Thymus (tissue), 11 donors: ENCODE data around the gene CPEB4. TPM values are rescaled to one million over a fixed set of nuclear protein-coding genes. Genes with fewer than 3 reads are reported as not detected.
A peak's percentile ranks its signal among the peaks of the same experiment; 100 is the strongest.

Experiments
- DNase-seq, 9 donors: peaks; one replicate each; pipeline ENCODE4 v3.0.0-alpha.2; 2013; ENCODE audit warnings: low spot score in 9 of 9, low read depth in 6 of 9, missing footprints in 1 of 9
- H3K27ac ChIP-seq, 2 donors: one replicate each; pipeline ENCODE4 v1.5.1; 2013; ENCODE audit warnings: control low read depth in 1 of 2, low read depth in 1 of 2, low read length in 1 of 2, mild to moderate bottlenecking in 1 of 2, moderate library complexity in 1 of 2
- H3K27me3 ChIP-seq, 2 donors: one replicate each; pipeline ENCODE4 v1.5.1; 2013; ENCODE audit warnings: low read length in 1 of 2; ENCODE audit not compliant: control insufficient read depth in 2 of 2, insufficient read depth in 1 of 2
- H3K36me3 ChIP-seq, 2 donors: one replicate each; pipeline ENCODE4 v1.5.1; 2013; ENCODE audit warnings: low read length in 1 of 2, mild to moderate bottlenecking in 1 of 2, moderate library complexity in 1 of 2; ENCODE audit not compliant: control insufficient read depth in 2 of 2, insufficient read depth in 2 of 2
- H3K4me1 ChIP-seq, 2 donors: one replicate each; pipeline ENCODE4 v1.5.1; 2013; ENCODE audit warnings: low read length in 2 of 2; ENCODE audit not compliant: control insufficient read depth in 2 of 2, insufficient read depth in 2 of 2
- H3K4me3 ChIP-seq, 2 donors: one replicate each; pipeline ENCODE4 v1.5.1; 2013; ENCODE audit warnings: low read length in 2 of 2, control low read depth in 1 of 2, mild to moderate bottlenecking in 1 of 2
- H3K9me3 ChIP-seq, 2 donors: one replicate each; pipeline ENCODE4 v1.5.1; 2013; ENCODE audit warnings: low read length in 1 of 2, mild to moderate bottlenecking in 1 of 2; ENCODE audit not compliant: control insufficient read depth in 2 of 2, insufficient read depth in 1 of 2
- WGBS: extraction: QIAGEN DNeasy Blood & Tissue Kit; methylation state at CpG from one replicate; pipeline ENCODE4 v1.1.7; 2013; 5-methylcytosine and 5-hydroxymethylcytosine counted together
- polyA plus RNA-seq: library from polyadenylated mRNA; stranded (reverse); fragments of 200-250 nt; gene quantifications from one replicate; pipeline ENCODE4 v1.2.3, GENCODE V29; 2013
- total RNA-seq: library from RNA; stranded (reverse); fragments of 120-200 nt; gene quantifications from one replicate; pipeline ENCODE4 v1.2.4, GENCODE V29; 2013
- donor health status: healthy.

CPEB4 gene
- total and polyA plus RNA-seq, 2 donors, result 5.8 to 8.3 TPM

DNA sequence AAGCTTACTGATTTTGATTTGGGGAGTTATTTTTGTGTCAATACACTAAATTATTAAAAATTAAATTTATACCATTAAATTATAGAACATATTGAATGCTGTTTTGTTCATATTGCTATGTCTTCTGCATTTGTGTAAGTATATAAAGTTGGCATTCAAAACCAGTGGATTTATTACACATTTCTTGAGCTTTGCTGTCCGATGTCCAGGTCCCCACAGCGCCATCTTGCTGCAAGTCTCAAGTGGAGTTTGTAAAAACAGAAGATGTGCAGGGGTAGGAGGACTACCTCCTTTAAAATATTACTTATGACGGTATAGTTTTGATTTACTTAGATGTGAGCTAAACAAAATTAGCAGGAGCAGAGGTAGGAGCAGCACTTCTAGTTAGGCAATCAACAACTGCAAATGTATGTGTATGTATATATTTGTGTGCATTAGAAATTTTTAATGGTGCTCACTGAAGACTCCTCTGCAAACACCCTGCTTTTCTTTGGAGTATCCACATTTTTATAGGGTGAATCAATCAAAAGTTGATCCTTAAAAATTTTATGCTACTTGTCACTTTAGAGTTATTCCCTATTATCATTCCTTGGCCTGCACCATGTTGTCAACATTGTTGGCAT, 37.4 kb downstream of the CPEB4 start:
- H3K4me3 ChIP-seq, result no peak overlapping the region
- WGBS, result 33% methylated on average over 3 of the region's 3 CpGs
- no peak overlapping the region for H3K27ac ChIP-seq
- DNase-seq, result peak in 8 of 9 donors; percentile 8 to 63 (median 28)
- H3K4me1 ChIP-seq, result no peaks in the 10 kb centered on the region
- peaks cover 0 to 3% of the 10 kb centered on the region in 2 donors for H3K36me3 ChIP-seq
- no peaks in the 10 kb centered on the region for H3K27me3 ChIP-seq
- H3K9me3 ChIP-seq, result no peaks in the 10 kb centered on the region

GRCh38 chr5:173926359-173926758, 38.2 kb downstream of the CPEB4 start:
- over 99% methylated on average over 2 of the region's 2 CpGs for WGBS
- DNase-seq, result no peak
- H3K27ac ChIP-seq, result no peak overlapping the region

DNA sequence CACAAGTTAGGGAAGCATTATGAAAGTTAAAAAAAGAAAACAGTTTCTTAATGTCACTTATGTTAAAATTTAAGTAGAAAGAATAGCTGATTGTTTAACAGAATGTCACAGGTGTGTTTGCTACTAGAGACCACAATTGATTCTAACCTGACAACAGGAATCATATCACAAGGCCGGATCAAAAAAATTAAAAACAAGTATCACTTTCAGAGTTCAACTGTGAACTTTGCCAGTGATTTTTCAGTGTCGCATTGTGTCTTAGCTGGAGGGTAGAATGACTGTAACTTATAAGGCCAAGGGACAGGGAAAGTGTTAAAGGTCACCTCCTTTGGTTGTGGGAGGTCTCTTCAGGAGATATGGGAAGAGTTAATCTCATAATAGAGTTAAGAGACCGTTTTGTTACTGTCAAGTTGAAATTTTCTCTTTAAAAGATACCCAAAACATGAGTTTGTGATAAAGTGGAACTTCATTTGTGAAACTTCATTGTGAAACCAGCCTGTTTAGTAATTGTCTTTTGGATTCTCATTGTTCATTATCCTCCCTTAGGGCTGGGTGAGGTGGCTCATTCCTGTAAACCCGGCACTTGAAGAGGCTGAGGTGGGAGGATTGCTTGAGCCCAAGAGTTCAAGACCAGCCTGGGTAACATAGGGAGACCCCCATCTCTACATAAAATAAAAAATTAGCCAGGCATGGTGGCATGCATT, 40.9 kb downstream of the CPEB4 start:
- Histone ChIP-seq H3K4me3 (no peak overlapping the region), H3K27ac (no peak overlapping the region)

More at GRCh38 chr5:173926359-173926758, 38.2 kb downstream of the CPEB4 start:
- Histone ChIP-seq H3K4me1 (no peaks in the 10 kb centered on the region), H3K27me3 (no peaks in the 10 kb centered on the region), H3K9me3 (no peaks in the 10 kb centered on the region), H3K36me3 (peaks cover 0 to 3% of the 10 kb centered on the region in 2 donors), H3K4me3 (no peak overlapping the region)

GRCh38 chr5:173932695-173933139, 44.6 kb downstream of the CPEB4 start:
- Histone ChIP-seq H3K4me1 (no peaks in the 10 kb centered on the region), H3K4me3 (no peak overlapping the region), H3K27ac (no peak overlapping the region), H3K9me3 (no peaks in the 10 kb centered on the region), H3K27me3 (no peaks in the 10 kb centered on the region), H3K36me3 (no peaks in the 10 kb centered on the region)
- no peak for DNase-seq
- 99% methylated on average over 2 of the region's 2 CpGs for WGBS

More for the DNA sequence above, 40.9 kb downstream of the CPEB4 start:
- no peaks in the 10 kb centered on the region for H3K36me3 ChIP-seq
- WGBS, result 95% methylated on average over 4 of the region's 4 CpGs
- no peaks in the 10 kb centered on the region for H3K27me3 ChIP-seq
- no peak for DNase-seq
- H3K4me1 ChIP-seq, result no peaks in the 10 kb centered on the region
- no peaks in the 10 kb centered on the region for H3K9me3 ChIP-seq

GRCh38 chr5:173933901-173934300, 45.8 kb downstream of the CPEB4 start:
- H3K4me1 ChIP-seq, result no peaks in the 10 kb centered on the region
- no peaks in the 10 kb centered on the region for H3K36me3 ChIP-seq
- H3K9me3 ChIP-seq, result no peaks in the 10 kb centered on the region
- DNase-seq, result no peak
- over 99% methylated on average over 2 of the region's 2 CpGs for WGBS
- no peak overlapping the region for H3K4me3 ChIP-seq
- H3K27ac ChIP-seq, result no peak overlapping the region
- no peaks in the 10 kb centered on the region for H3K27me3 ChIP-seq

GRCh38 chr5:173935396-173935795, 47.2 kb downstream of the CPEB4 start:
- H3K27me3 ChIP-seq, result no peaks in the 10 kb centered on the region
- H3K27ac ChIP-seq, result no peak overlapping the region
- no peak for DNase-seq
- WGBS, result over 99% methylated on average over 2 of the region's 2 CpGs
- no peaks in the 10 kb centered on the region for H3K4me1 ChIP-seq
- no peak overlapping the region for H3K4me3 ChIP-seq
- H3K36me3 ChIP-seq, result no peaks in the 10 kb centered on the region
- no peaks in the 10 kb centered on the region for H3K9me3 ChIP-seq

DNA sequence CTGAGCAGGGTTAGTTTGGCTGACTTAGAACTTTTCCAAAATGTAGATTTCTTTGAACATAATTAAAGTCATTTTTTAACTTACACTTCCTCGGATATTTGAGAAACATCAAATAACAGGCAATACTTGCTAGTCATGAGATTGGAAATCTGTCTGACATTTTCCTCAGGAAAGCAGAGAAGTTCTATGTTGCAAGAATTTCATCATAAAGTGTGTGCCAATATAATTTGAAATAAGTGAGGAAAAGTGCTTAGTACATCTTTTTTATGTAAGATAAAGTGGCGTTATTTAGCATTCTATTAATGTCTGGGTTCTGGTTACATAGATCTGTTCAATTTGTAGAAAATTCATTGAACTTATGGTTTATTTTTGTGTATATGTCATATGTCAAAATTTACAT, 52.1 kb downstream of the CPEB4 start:
- DNase-seq, result no peak
- Histone ChIP-seq H3K27me3 (no peaks in the 10 kb centered on the region), H3K4me3 (no peak overlapping the region), H3K4me1 (no peaks in the 10 kb centered on the region), H3K9me3 (no peaks in the 10 kb centered on the region), H3K27ac (no peak overlapping the region), H3K36me3 (peaks cover 5 to 6% of the 10 kb centered on the region in 2 donors)
- 95% methylated on average over 2 of the region's 2 CpGs for WGBS

- Histone ChIP-seq H3K36me3 (peaks cover 5 to 6% of the 10 kb centered on the region in 2 donors), H3K27me3 (no peaks in the 10 kb centered on the region), H3K4me1 (no peaks in the 10 kb centered on the region), H3K4me3 (no peak overlapping the region), H3K9me3 (no peaks in the 10 kb centered on the region), H3K27ac (no peak overlapping the region)
- DNase-seq, result no peak
- WGBS, result 96% methylated on average over 2 of the region's 2 CpGs
These were observed 53.0 kb downstream of the CPEB4 start for GRCh38 chr5:173941102-173941501.

DNA sequence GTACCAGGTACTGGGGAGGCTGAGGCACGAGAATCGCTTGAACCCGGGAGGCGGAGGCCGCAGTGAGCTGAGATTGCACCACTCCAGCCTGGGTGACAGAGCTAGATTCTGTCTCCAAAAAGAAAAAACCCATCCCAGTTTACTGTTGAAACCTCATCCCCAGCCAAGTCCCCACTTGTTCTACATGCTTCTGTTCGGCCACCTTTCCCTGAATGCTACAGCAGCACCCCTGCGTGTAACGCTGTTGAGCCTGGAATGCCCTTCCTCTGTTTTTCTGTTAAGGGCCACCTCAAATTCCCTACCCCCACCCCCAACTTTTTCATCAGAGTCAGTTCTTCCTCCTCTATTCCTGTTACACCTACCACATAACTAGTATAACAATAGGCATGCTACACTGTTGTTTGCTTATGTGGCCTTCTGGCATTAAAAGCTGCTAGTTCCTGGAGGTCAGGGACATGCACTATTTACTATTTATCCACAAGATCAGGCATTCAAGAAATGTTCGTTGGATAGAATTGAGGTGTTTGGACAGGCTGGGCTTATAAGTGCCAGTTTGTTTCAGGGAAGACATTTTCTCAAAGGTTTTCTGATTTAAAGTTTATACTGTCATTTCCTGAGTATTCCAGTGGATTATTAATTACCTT, 53.7 kb downstream of the CPEB4 start:
- Histone ChIP-seq H3K27ac (no peak overlapping the region), H3K36me3 (peaks cover 5 to 9% of the 10 kb centered on the region in 2 donors), H3K4me1 (no peaks in the 10 kb centered on the region), H3K9me3 (no peaks in the 10 kb centered on the region), H3K4me3 (no peak overlapping the region), H3K27me3 (no peaks in the 10 kb centered on the region)
- DNase-seq, result no peak
- WGBS, result 86% methylated on average over 9 of the region's 9 CpGs
